DOHH2 (cell line): ENCODE data around the gene ENGASE.

Experiments used
- H3F3A ChIP-seq: fragments of 200-600 bp; sonication (generic), shearing (Covaris generic); 2 replicates; pipeline ENCODE4 v1.6.0; 2016; ENCODE audit warnings: antibody characterized with exemption, mild to moderate bottlenecking; ENCODE audit not compliant: control insufficient read depth, insufficient read depth
- H3K27ac ChIP-seq: fragments of 200-600 bp; sonication (generic); 2 replicates; pipeline ENCODE4 v1.5.1; 2014; ENCODE audit warnings: low read depth, mild to moderate bottlenecking, low read length, moderate library complexity
- H3K27me3 ChIP-seq: fragments of 200-600 bp; sonication (generic); 2 replicates; pipeline ENCODE4 v1.6.1; 2014; ENCODE audit warnings: mild to moderate bottlenecking, low read length, mixed read lengths; ENCODE audit not compliant: control insufficient read depth
- H3K36me3 ChIP-seq: fragments of 200-600 bp; sonication (generic); 2 replicates; pipeline ENCODE4 v1.6.1; 2014; ENCODE audit warnings: mild to moderate bottlenecking, low read length, moderate library complexity, mixed read lengths; ENCODE audit not compliant: control insufficient read depth
- H3K4me1 ChIP-seq: fragments of 200-600 bp; sonication (generic); 2 replicates; pipeline ENCODE4 v1.6.1; 2014; ENCODE audit warnings: mild to moderate bottlenecking, low read length, mixed read lengths; ENCODE audit not compliant: control insufficient read depth
- H3K4me2 ChIP-seq: fragments of 200-600 bp; sonication (generic); 2 replicates; pipeline ENCODE4 v1.6.0; 2014; ENCODE audit warnings: mild to moderate bottlenecking, low read length, moderate library complexity
- H3K4me3 ChIP-seq: fragments of 200-600 bp; sonication (generic); 2 replicates; pipeline ENCODE4 v1.5.1; 2014; ENCODE audit warnings: mild to moderate bottlenecking, low read length, mixed read lengths
- H3K79me2 ChIP-seq: fragments of 200-600 bp; sonication (generic); 2 replicates; pipeline ENCODE4 v1.6.1; 2014; ENCODE audit warnings: mild to moderate bottlenecking, low read length, mixed read lengths; ENCODE audit not compliant: control insufficient read depth
- H3K9me2 ChIP-seq: fragments of 200-600 bp; sonication (generic); replicated peaks from 2 replicates; pipeline ENCODE4 v1.6.1; 2014; ENCODE audit warnings: mild to moderate bottlenecking, low read length, mixed read lengths; ENCODE audit not compliant: control insufficient read depth
- H3K9me3 ChIP-seq: fragments of 200-600 bp; sonication (generic); 2 replicates; pipeline ENCODE4 v1.6.1; 2014; ENCODE audit warnings: antibody characterized with exemption, low read length, mixed read lengths; ENCODE audit not compliant: control insufficient read depth, insufficient read depth
- H4K20me1 ChIP-seq: fragments of 200-600 bp; sonication (generic); 2 replicates; pipeline ENCODE4 v1.6.0; 2014; ENCODE audit warnings: low read depth, mild to moderate bottlenecking, antibody characterized with exemption, low read length, moderate library complexity; ENCODE audit not compliant: control insufficient read depth, insufficient read depth
- EZH2phosphoT487 ChIP-seq: fragments of 200-600 bp; sonication (generic); IDR thresholded peaks from 2 replicates; pipeline ENCODE4 v1.6.1; 2017; ENCODE audit warnings: borderline replicate concordance, mild to moderate bottlenecking, antibody characterized with exemption, low read length, moderate library complexity, mixed read lengths
- TF ChIP-seq, protein P1 (sequence below): fragments of 200-600 bp; sonication (generic); IDR thresholded peaks from one replicate; pipeline ENCODE4 v1.5.1; 2014; ENCODE audit warnings: antibody characterized with exemption, mild to moderate bottlenecking, low read depth, low read length; ENCODE audit not compliant: poor library complexity, severe bottlenecking

ENGASE gene

DNA sequence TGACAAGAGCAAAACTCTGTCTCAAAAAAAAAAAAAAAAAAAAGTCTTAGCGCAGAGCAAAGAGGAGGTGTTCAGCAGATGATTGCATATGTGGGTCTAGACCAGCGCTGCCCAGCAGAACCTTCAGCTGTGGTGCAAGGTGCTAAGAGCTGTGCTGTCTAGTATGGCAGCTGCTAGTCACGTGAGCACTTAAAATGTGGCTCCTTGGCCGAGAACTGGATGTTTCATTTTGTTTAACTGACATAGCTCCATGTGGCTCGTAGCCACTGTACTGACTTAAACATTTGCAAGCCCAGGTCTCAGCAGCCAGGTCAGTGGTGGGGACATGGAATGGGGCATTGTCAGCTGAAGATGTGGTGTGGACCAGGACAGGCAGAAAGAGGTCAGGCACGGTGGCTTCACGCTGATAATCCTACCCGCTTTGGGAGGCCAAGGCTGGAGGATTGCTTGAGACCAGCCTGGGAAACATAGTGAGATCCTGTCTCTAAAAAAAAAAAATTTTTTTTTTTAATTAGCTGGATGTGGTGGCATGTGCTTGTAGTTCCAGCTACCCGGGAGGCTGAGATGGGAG, 41.5 kb upstream of the ENGASE start:
- H3K36me3 ChIP-seq, result no peaks in the 10 kb centered on the region
- no peaks in the 10 kb centered on the region for H4K20me1 ChIP-seq
- H3K9me2 ChIP-seq, result no peaks in the 10 kb centered on the region
- no peaks in the 10 kb centered on the region for H3K79me2 ChIP-seq
- H3K9me3 ChIP-seq, result no peaks in the 10 kb centered on the region
- H3F3A ChIP-seq, result no peaks in the 10 kb centered on the region
- H3K4me3 ChIP-seq, result no peak overlapping the region
- H3K4me2 ChIP-seq, result no peak overlapping the region
- no peak overlapping the region for H3K27ac ChIP-seq
- H3K4me1 ChIP-seq, result no peaks in the 10 kb centered on the region
- no peak for TF ChIP-seq EZH2phosphoT487
- TF ChIP-seq, protein P1, sequence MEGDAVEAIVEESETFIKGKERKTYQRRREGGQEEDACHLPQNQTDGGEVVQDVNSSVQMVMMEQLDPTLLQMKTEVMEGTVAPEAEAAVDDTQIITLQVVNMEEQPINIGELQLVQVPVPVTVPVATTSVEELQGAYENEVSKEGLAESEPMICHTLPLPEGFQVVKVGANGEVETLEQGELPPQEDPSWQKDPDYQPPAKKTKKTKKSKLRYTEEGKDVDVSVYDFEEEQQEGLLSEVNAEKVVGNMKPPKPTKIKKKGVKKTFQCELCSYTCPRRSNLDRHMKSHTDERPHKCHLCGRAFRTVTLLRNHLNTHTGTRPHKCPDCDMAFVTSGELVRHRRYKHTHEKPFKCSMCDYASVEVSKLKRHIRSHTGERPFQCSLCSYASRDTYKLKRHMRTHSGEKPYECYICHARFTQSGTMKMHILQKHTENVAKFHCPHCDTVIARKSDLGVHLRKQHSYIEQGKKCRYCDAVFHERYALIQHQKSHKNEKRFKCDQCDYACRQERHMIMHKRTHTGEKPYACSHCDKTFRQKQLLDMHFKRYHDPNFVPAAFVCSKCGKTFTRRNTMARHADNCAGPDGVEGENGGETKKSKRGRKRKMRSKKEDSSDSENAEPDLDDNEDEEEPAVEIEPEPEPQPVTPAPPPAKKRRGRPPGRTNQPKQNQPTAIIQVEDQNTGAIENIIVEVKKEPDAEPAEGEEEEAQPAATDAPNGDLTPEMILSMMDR, result no peak
- peaks cover 2% of the 10 kb centered on the region; the same call in 1 of the 2 replicates for H3K27me3 ChIP-seq

DNA sequence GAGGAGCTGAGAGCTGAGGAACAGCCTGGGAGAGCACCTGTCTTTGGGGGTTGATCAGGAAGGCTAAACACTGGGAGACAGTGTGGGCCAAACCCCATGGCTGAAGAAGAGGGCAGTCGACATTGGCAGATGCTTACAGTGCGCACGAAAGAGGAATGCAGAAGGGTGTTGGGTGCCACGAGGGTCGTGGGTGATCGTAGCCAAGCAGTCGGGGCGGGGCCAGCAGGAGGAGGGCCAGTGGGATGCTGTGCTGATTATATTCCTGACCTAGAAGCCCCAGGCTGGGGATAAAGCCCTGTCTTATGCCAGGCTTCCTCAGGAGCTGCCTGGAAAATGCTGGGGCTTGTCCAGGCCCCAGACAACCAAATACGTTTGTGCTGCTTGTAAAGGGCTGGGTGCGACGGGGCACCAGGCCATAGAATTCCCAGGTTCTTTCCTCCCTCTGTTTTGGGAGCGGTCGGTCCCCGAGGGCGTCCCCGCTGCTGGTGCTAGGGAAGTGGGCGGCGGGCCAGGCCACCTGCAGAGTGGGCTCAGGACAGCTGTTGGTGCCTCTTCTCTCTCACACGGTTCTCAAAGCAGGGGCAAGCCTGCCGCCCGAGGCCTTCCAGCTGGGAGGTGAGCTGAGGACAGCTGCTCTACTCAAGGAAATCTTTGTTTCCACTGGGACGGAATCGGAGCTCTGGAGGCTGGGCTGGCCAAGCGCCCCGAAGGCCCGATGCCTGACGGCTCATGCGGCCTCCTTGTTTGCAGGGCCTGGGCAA, 40.7 kb upstream of the ENGASE start:
- TF ChIP-seq, protein P1, result no peak
- TF ChIP-seq EZH2phosphoT487, result no peak
- no peak overlapping the region for H3K4me2 ChIP-seq
- H3K4me3 ChIP-seq, result no peak overlapping the region
- H3K9me3 ChIP-seq, result no peaks in the 10 kb centered on the region
- no peak overlapping the region for H3K27ac ChIP-seq
- H3K4me1 ChIP-seq, result no peaks in the 10 kb centered on the region
- no peaks in the 10 kb centered on the region for H3K9me2 ChIP-seq
- H4K20me1 ChIP-seq, result no peaks in the 10 kb centered on the region
- H3K27me3 ChIP-seq, result no peaks in the 10 kb centered on the region
- no peaks in the 10 kb centered on the region for H3K79me2 ChIP-seq
- H3F3A ChIP-seq, result no peaks in the 10 kb centered on the region
- no peaks in the 10 kb centered on the region for H3K36me3 ChIP-seq

DNA sequence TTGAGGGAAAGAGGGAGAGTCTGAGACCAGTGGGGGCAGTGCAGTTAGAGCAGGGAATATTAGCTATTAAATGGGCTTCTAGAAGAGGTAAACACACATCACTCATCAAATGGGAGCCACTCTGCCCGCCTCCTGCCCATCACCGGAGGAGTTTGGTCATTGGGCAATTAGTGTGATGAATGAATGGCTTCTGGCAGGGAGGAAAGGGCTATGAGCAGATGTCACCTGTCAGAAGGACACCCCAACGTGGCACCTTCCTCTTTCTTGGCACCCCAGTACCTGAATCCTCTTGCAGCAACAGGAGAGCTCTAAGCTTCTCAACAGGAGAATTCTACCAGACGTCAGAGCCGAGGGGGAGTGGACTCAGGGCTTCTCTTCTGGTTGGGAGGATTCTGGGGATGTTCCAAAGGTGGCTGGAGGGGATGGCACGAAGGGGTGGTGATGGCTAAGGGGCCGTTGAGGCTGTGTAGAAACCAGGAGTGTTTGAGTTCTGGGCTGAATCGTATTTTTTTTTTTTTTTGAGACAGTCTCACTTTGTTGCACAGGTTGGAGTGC, 39.6 kb upstream of the ENGASE start:
- no peaks in the 10 kb centered on the region for H3K79me2 ChIP-seq
- H3K36me3 ChIP-seq, result no peaks in the 10 kb centered on the region
- TF ChIP-seq, protein P1, result no peak
- TF ChIP-seq EZH2phosphoT487, result no peak
- H3K27ac ChIP-seq, result no peak overlapping the region
- no peaks in the 10 kb centered on the region for H3K9me2 ChIP-seq
- no peaks in the 10 kb centered on the region for H3F3A ChIP-seq
- H3K4me3 ChIP-seq, result no peak overlapping the region
- H3K4me1 ChIP-seq, result no peaks in the 10 kb centered on the region
- no peaks in the 10 kb centered on the region for H3K27me3 ChIP-seq
- no peaks in the 10 kb centered on the region for H4K20me1 ChIP-seq
- no peak overlapping the region for H3K4me2 ChIP-seq
- no peaks in the 10 kb centered on the region for H3K9me3 ChIP-seq
